ENCODE results near the gene KCNIP1. TPM values are rescaled to one million over a fixed set of nuclear protein-coding genes. Genes with fewer than 3 reads are reported as not detected.

Gene KCNIP1
- total and polyA plus RNA-seq, 10 donors, result 0.08 to 20.0 (median 9.4) TPM

DNA sequence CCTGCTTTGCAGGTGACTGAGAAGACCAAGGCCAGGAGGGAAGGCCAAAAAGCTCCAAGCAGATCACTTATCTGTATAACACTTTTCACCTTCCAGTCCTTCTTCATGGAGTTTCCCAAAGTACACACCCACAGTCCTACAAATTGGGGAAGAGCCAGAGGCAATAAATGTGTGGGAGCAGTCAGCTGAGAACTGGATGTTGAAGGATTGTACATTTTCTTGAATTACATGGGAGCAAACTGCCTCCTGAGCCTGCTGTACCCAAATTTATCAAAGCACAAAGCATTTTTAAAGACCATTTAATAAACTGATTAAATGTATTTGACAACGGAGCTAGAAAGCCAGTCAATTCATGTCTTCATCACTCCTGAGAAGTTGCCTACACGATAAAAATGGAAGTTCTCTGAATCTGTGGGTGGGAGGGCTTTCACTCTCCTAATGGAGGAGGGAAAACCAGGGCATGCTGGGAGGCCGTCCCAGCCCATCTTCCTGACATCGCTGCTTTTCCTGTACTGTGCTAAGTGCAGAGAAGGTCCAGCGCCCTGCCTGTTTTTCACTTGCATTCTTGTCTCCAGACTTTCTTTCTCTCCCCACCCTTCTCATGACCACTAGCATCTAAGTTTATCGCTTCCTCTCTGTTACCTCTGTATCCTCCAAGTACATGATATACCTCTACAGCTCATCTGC, 79.0 kb downstream of the KCNIP1 start:
- H3K4me3 ChIP-seq, result no peak overlapping the region
- peaks cover 0 to 7% (median 0%) of the 10 kb centered on the region in 7 donors for H3K27me3 ChIP-seq (replicated peaks in 1 of 7)
- H3K27ac ChIP-seq, result no peak overlapping the region
- WGBS, 5 donors, result 73 to 89% (median 84%) methylated on average over 6 of the region's 6 CpGs
- H3K36me3 ChIP-seq, result no peaks in the 10 kb centered on the region
- TF ChIP-seq, protein P1, sequence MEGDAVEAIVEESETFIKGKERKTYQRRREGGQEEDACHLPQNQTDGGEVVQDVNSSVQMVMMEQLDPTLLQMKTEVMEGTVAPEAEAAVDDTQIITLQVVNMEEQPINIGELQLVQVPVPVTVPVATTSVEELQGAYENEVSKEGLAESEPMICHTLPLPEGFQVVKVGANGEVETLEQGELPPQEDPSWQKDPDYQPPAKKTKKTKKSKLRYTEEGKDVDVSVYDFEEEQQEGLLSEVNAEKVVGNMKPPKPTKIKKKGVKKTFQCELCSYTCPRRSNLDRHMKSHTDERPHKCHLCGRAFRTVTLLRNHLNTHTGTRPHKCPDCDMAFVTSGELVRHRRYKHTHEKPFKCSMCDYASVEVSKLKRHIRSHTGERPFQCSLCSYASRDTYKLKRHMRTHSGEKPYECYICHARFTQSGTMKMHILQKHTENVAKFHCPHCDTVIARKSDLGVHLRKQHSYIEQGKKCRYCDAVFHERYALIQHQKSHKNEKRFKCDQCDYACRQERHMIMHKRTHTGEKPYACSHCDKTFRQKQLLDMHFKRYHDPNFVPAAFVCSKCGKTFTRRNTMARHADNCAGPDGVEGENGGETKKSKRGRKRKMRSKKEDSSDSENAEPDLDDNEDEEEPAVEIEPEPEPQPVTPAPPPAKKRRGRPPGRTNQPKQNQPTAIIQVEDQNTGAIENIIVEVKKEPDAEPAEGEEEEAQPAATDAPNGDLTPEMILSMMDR (IDR thresholded peaks at IDR 0.05 in 8 of 11, conservative IDR thresholded peaks at IDR 0.05 in 3 of 11), result no peak
- TF ChIP-seq POLR2AphosphoS5 (IDR thresholded peaks at IDR 0.05), result no peak
- TF ChIP-seq POLR2A (IDR thresholded peaks at IDR 0.05), result no peak
- H3K4me1 ChIP-seq, result no peaks in the 10 kb centered on the region
- no peak for DNase-seq
- intact Hi-C loops (cut with DNase I; ENCODE audit: low total_unique reads), result no loop called here
- H3K9me3 ChIP-seq, result peaks cover 0 to 10% (median 3%) of the 10 kb centered on the region in 8 donors

DNA sequence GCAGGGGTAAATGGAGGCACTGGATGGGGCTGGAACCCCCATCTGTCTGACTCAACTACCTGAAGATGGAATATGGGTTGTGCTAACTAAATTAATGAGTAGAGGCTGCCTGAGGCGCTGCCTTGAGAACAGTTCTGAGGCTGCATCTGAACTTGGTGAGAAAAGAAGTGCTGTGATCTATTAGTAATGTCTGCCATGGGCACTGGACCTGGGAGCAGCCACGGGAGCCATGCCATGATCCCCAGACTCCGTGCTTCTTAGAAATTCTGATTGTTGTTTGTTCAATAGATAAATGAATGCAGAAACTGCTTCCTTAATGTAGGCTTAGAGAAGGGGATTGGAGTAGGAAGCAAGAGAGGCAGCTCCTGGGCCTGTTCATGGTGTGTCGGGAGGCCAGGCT, 80.2 kb downstream of the KCNIP1 start:
- no peaks in the 10 kb centered on the region for H3K4me1 ChIP-seq
- DNase-seq, result no peak
- no peak overlapping the region for H3K4me3 ChIP-seq
- WGBS, 5 donors, result 81 to 89% (median 87%) methylated on average over 4 of the region's 4 CpGs
- intact Hi-C loops (cut with DNase I; ENCODE audit: low total_unique reads), result no loop called here
- no peak overlapping the region for H3K27ac ChIP-seq
- H3K27me3 ChIP-seq (replicated peaks in 1 of 7), result peaks cover 0 to 7% (median 0%) of the 10 kb centered on the region in 7 donors
- TF ChIP-seq POLR2A (IDR thresholded peaks at IDR 0.05) (no peak), POLR2AphosphoS5 (IDR thresholded peaks at IDR 0.05) (no peak)
- TF ChIP-seq, protein P1 (IDR thresholded peaks at IDR 0.05 in 8 of 11, conservative IDR thresholded peaks at IDR 0.05 in 3 of 11), result no peak
- no peaks in the 10 kb centered on the region for H3K36me3 ChIP-seq
- H3K9me3 ChIP-seq, result peaks cover 0 to 5% (median under 1%) of the 10 kb centered on the region in 8 donors

DNA sequence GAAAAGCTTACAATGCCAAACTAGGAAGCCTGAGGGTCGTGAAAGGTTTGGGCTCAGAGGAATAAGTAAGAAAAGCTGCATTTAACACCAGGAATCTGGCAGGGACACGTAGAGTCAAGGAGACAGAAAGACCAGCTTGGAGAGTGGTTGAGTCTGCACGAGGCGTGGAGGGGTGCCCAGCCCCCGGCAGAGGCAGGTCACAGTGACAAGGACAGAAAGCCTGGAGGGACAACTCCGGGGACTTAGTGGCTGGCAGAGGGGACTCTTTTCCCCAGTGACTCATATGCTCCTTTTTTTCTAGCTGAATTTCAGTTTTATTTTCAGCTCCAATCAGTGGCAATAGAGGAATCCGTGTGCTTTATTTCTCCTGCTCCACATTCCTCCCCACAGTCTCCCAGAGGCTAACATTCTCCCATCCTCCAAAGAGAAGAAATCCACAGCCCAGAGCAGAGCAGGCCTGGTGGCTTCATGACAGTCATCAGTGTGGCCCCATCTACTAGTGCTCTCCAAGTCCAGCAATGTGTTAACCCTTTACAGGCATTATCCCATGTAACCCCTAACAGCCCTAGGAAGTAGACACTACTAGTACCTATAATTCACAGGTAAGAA, 80.7 kb downstream of the KCNIP1 start:
- TF ChIP-seq, protein P1 (IDR thresholded peaks at IDR 0.05 in 8 of 11, conservative IDR thresholded peaks at IDR 0.05 in 3 of 11), result no peak
- TF ChIP-seq POLR2A (IDR thresholded peaks at IDR 0.05) (no peak), POLR2AphosphoS5 (IDR thresholded peaks at IDR 0.05) (no peak)
- Histone ChIP-seq H3K4me1 (no peaks in the 10 kb centered on the region), H3K27me3 (replicated peaks in 1 of 7) (peaks cover 0 to 7% (median 0%) of the 10 kb centered on the region in 7 donors), H3K9me3 (peaks cover 0 to 4% (median 0%) of the 10 kb centered on the region in 8 donors), H3K4me3 (no peak overlapping the region), H3K36me3 (no peaks in the 10 kb centered on the region), H3K27ac (no peak overlapping the region)
- DNase-seq, result no peak
- WGBS, 5 donors, result 64 to 70% (median 65%) methylated on average over 7 of the region's 7 CpGs
- intact Hi-C loops (cut with DNase I; ENCODE audit: low total_unique reads), result no loop called here

DNA sequence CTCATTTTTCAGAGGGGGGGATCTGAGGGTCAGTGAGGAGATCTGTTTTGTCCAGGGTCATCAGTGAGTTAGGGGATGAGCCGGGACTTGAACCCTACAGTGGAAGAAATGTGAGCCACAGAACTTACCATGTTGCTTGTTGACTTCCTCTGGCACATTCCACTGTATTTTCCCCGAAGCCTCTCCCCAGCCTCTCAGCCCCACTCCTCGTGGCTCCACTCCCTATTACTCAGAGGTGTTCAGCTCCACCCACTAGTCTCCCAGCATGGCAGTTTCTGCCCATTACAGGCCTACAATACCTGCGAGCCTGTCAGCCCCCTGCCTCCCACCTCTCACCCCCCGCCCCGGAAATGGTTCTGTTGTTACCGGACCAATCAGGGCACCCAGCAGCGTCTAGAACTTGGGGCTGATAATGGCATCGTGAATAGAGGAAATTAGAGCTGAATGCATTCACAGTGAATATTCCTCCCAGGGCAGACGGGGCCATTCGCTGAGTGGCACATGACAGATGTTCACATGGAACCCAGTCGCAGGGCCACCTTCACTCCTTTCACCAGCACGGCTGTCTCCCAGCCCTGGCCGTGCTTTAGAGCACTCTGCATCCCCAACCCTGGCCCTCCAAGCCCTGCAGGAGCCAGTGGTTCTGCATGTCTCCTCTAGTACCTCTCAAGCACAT, 81.6 kb downstream of the KCNIP1 start:
- Histone ChIP-seq H3K9me3 (peaks cover 0 to 4% (median 0%) of the 10 kb centered on the region in 8 donors), H3K4me1 (no peaks in the 10 kb centered on the region), H3K4me3 (no peak overlapping the region), H3K27me3 (replicated peaks in 1 of 7) (peaks cover 0 to 7% (median 0%) of the 10 kb centered on the region in 7 donors), H3K27ac (no peak overlapping the region), H3K36me3 (no peaks in the 10 kb centered on the region)
- TF ChIP-seq POLR2AphosphoS5 (IDR thresholded peaks at IDR 0.05), result no peak
- no peak for TF ChIP-seq POLR2A (IDR thresholded peaks at IDR 0.05)
- TF ChIP-seq, protein P1 (IDR thresholded peaks at IDR 0.05 in 8 of 11, conservative IDR thresholded peaks at IDR 0.05 in 3 of 11), result no peak
- DNase-seq, result no peak
- intact Hi-C loops (cut with DNase I; ENCODE audit: low total_unique reads), result no loop called here
- WGBS, 5 donors, result 84 to 88% (median 86%) methylated on average over 9 to 14 of the region's 14 CpGs
